Measurements from ENCODE around the gene SGCD. TPM values are rescaled to one million over a fixed set of nuclear protein-coding genes. Genes with fewer than 3 reads are reported as not detected.

The SGCD gene
- total RNA-seq, 2 experiments from 2014 or later = not detected

DNA sequence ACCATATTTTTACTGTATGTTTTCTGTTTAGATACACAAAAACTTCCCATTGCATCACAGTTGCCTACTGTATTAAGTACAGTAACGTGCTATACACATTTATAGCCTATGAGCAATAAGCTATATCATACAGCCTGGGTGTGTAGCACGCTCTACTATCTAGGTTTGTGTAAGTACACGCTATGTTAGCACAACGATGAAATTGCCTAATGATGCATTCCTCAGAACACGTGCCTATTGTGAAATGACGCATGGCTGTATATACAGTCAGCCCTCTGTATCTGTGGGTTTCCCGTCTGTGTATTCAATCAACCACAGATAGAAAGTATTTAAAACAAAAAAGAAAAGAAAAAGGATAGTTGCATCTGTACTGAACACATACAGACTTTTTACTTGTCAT is 64.2 kb downstream of the SGCD start:
- H3K4me3 ChIP-seq (ENCODE audit: low read length) = no peak overlapping the region
- H3K27me3 Mint-ChIP-seq = peaks cover 9% of the 10 kb centered on the region
- no peak overlapping the region for H3K4me3 Mint-ChIP-seq
- TF ChIP-seq, protein P1, sequence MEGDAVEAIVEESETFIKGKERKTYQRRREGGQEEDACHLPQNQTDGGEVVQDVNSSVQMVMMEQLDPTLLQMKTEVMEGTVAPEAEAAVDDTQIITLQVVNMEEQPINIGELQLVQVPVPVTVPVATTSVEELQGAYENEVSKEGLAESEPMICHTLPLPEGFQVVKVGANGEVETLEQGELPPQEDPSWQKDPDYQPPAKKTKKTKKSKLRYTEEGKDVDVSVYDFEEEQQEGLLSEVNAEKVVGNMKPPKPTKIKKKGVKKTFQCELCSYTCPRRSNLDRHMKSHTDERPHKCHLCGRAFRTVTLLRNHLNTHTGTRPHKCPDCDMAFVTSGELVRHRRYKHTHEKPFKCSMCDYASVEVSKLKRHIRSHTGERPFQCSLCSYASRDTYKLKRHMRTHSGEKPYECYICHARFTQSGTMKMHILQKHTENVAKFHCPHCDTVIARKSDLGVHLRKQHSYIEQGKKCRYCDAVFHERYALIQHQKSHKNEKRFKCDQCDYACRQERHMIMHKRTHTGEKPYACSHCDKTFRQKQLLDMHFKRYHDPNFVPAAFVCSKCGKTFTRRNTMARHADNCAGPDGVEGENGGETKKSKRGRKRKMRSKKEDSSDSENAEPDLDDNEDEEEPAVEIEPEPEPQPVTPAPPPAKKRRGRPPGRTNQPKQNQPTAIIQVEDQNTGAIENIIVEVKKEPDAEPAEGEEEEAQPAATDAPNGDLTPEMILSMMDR (IDR thresholded peaks at IDR 0.05) = no peak
- POLR2A ChIA-PET = no interaction called here
- DNase-seq = no peak
- no peak overlapping the region for H3K27ac ChIP-seq (ENCODE audit: low read depth in 1 of 2, low read length in 2 of 2)
- no peaks in the 10 kb centered on the region for H3K9me3 Mint-ChIP-seq
- intact Hi-C loops (cut with DNase I, micrococcal nuclease) = no loop called here
- H3K4me1 Mint-ChIP-seq (ENCODE audit: low read depth) = no peaks in the 10 kb centered on the region
- no peak overlapping the region for H3K27ac Mint-ChIP-seq
- H3K36me3 ChIP-seq (ENCODE audit: insufficient read depth, low read length) = no peaks in the 10 kb centered on the region
- H3K27me3 ChIP-seq (ENCODE audit: control insufficient read depth in 1 of 2, insufficient read depth in 2 of 2, low read length in 2 of 2) = no peaks in the 10 kb centered on the region
- CTCF ChIA-PET = no interaction called here
- ATAC-seq (ENCODE audit: poor library complexity) = no peak
- no peaks in the 10 kb centered on the region for H3K36me3 Mint-ChIP-seq (ENCODE audit: low read depth)
- H3K9me3 ChIP-seq (ENCODE audit: control insufficient read depth in 1 of 2, insufficient read depth in 1 of 2, low read length in 2 of 2) = no peaks in the 10 kb centered on the region
- H3K4me1 ChIP-seq (ENCODE audit: insufficient read depth, low read length) = no peaks in the 10 kb centered on the region

DNA sequence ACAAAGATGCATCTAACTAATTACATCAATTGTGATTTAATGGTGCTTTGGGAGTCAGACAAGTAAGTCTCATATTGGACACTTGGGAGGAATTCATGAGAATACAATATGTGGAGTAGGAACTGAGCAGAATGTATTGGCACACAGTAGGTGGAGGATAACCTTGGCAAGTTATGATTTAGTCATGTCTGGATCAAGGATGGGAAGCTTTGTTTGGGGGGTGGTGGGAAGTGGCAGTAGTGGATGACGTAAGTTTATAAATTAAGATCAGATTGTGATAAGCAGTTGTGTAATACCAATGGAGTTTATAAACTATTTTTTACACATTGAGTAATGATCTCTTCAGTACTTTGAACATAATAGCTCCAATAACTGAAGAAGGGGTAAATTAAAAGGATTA is 67.0 kb downstream of the SGCD start:
- no peaks in the 10 kb centered on the region for H3K4me1 ChIP-seq (ENCODE audit: insufficient read depth, low read length)
- no peak overlapping the region for H3K4me3 ChIP-seq (ENCODE audit: low read length)
- ATAC-seq (ENCODE audit: poor library complexity) = no peak
- Mint-ChIP-seq H3K4me3 (no peak overlapping the region), H3K4me1 (ENCODE audit: low read depth) (no peaks in the 10 kb centered on the region), H3K36me3 (ENCODE audit: low read depth) (no peaks in the 10 kb centered on the region), H3K9me3 (no peaks in the 10 kb centered on the region), H3K27ac (no peak overlapping the region), H3K27me3 (peaks cover 14% of the 10 kb centered on the region)
- ChIA-PET POLR2A (no interaction called here), CTCF (no interaction called here)
- TF ChIP-seq, protein P1 (IDR thresholded peaks at IDR 0.05) = no peak
- no peaks in the 10 kb centered on the region for H3K9me3 ChIP-seq (ENCODE audit: control insufficient read depth in 1 of 2, insufficient read depth in 1 of 2, low read length in 2 of 2)
- H3K27me3 ChIP-seq (ENCODE audit: control insufficient read depth in 1 of 2, insufficient read depth in 2 of 2, low read length in 2 of 2) = no peaks in the 10 kb centered on the region
- no peak overlapping the region for H3K27ac ChIP-seq (ENCODE audit: low read depth in 1 of 2, low read length in 2 of 2)
- DNase-seq = no peak
- intact Hi-C loops (cut with DNase I, micrococcal nuclease) = no loop called here
- H3K36me3 ChIP-seq (ENCODE audit: insufficient read depth, low read length) = no peaks in the 10 kb centered on the region

DNA sequence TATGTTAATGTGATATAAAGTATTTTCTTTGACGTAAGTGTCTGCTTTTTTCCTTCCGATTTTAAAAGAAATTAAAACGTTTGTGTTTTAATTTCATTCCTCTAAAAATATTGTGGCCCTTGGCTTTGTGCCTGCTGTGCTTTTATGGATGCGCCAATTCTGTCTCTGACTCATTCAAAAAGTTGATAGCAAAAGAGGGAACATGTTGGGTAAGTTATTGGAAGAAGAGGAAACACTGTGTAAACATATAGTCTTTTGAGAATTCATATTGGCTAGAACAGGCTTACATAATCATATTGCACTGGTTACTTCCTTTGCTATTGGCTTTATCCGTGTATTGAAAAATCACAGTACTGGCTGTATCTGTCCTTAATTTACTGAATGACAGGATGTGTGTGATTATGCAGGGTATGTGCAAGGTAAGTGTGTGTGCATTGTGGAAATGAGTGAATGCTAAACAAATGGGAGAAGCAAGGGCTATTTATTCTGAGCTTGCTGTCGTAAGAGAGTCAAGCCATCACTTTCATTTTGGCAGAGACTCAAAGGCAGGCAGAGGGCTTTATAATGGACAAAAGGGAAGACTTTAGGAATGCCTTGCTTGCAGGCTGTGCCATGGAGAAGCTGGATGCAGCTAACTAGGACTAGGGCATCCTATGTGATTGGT is 67.8 kb downstream of the SGCD start:
- Mint-ChIP-seq H3K27ac (no peak overlapping the region), H3K4me3 (no peak overlapping the region), H3K36me3 (ENCODE audit: low read depth) (no peaks in the 10 kb centered on the region), H3K9me3 (no peaks in the 10 kb centered on the region), H3K27me3 (peaks cover 18% of the 10 kb centered on the region), H3K4me1 (ENCODE audit: low read depth) (no peaks in the 10 kb centered on the region)
- Histone ChIP-seq H3K27me3 (ENCODE audit: control insufficient read depth in 1 of 2, insufficient read depth in 2 of 2, low read length in 2 of 2) (no peaks in the 10 kb centered on the region), H3K36me3 (ENCODE audit: insufficient read depth, low read length) (no peaks in the 10 kb centered on the region), H3K4me1 (ENCODE audit: insufficient read depth, low read length) (no peaks in the 10 kb centered on the region), H3K27ac (ENCODE audit: low read depth in 1 of 2, low read length in 2 of 2) (no peak overlapping the region), H3K9me3 (ENCODE audit: control insufficient read depth in 1 of 2, insufficient read depth in 1 of 2, low read length in 2 of 2) (no peaks in the 10 kb centered on the region), H3K4me3 (ENCODE audit: low read length) (no peak overlapping the region)
- intact Hi-C loops (cut with DNase I, micrococcal nuclease) = no loop called here
- POLR2A ChIA-PET = no interaction called here
- CTCF ChIA-PET = no interaction called here
- ATAC-seq (ENCODE audit: poor library complexity) (no peak), DNase-seq (no peak)
- TF ChIP-seq, protein P1 (IDR thresholded peaks at IDR 0.05) = no peak

All from CD4-positive, alpha-beta T cell (primary cell).